DOHH2 (cell line): ENCODE results near the gene SETD6.

Experiments used
- H3F3A ChIP-seq: fragments of 200-600 bp; sonication (generic), shearing (Covaris generic); 2 replicates; pipeline ENCODE4 v1.6.0; 2016; ENCODE audit warnings: antibody characterized with exemption, mild to moderate bottlenecking; ENCODE audit not compliant: control insufficient read depth, insufficient read depth
- H3K27ac ChIP-seq: fragments of 200-600 bp; sonication (generic); 2 replicates; pipeline ENCODE4 v1.5.1; 2014; ENCODE audit warnings: low read depth, mild to moderate bottlenecking, low read length, moderate library complexity
- H3K27me3 ChIP-seq: fragments of 200-600 bp; sonication (generic); 2 replicates; pipeline ENCODE4 v1.6.1; 2014; ENCODE audit warnings: mild to moderate bottlenecking, low read length, mixed read lengths; ENCODE audit not compliant: control insufficient read depth
- H3K36me3 ChIP-seq: fragments of 200-600 bp; sonication (generic); 2 replicates; pipeline ENCODE4 v1.6.1; 2014; ENCODE audit warnings: mild to moderate bottlenecking, low read length, moderate library complexity, mixed read lengths; ENCODE audit not compliant: control insufficient read depth
- H3K4me1 ChIP-seq: fragments of 200-600 bp; sonication (generic); 2 replicates; pipeline ENCODE4 v1.6.1; 2014; ENCODE audit warnings: mild to moderate bottlenecking, low read length, mixed read lengths; ENCODE audit not compliant: control insufficient read depth
- H3K4me2 ChIP-seq: fragments of 200-600 bp; sonication (generic); 2 replicates; pipeline ENCODE4 v1.6.0; 2014; ENCODE audit warnings: mild to moderate bottlenecking, low read length, moderate library complexity
- H3K4me3 ChIP-seq: fragments of 200-600 bp; sonication (generic); 2 replicates; pipeline ENCODE4 v1.5.1; 2014; ENCODE audit warnings: mild to moderate bottlenecking, low read length, mixed read lengths
- H3K79me2 ChIP-seq: fragments of 200-600 bp; sonication (generic); 2 replicates; pipeline ENCODE4 v1.6.1; 2014; ENCODE audit warnings: mild to moderate bottlenecking, low read length, mixed read lengths; ENCODE audit not compliant: control insufficient read depth
- H3K9me2 ChIP-seq: fragments of 200-600 bp; sonication (generic); replicated peaks from 2 replicates; pipeline ENCODE4 v1.6.1; 2014; ENCODE audit warnings: mild to moderate bottlenecking, low read length, mixed read lengths; ENCODE audit not compliant: control insufficient read depth
- H3K9me3 ChIP-seq: fragments of 200-600 bp; sonication (generic); 2 replicates; pipeline ENCODE4 v1.6.1; 2014; ENCODE audit warnings: antibody characterized with exemption, low read length, mixed read lengths; ENCODE audit not compliant: control insufficient read depth, insufficient read depth
- H4K20me1 ChIP-seq: fragments of 200-600 bp; sonication (generic); 2 replicates; pipeline ENCODE4 v1.6.0; 2014; ENCODE audit warnings: low read depth, mild to moderate bottlenecking, antibody characterized with exemption, low read length, moderate library complexity; ENCODE audit not compliant: control insufficient read depth, insufficient read depth
- CTCF ChIP-seq: fragments of 200-600 bp; sonication (generic); IDR thresholded peaks from one replicate; pipeline ENCODE4 v1.5.1; 2014; ENCODE audit warnings: antibody characterized with exemption, mild to moderate bottlenecking, low read depth, low read length; ENCODE audit not compliant: poor library complexity, severe bottlenecking
- EZH2phosphoT487 ChIP-seq: fragments of 200-600 bp; sonication (generic); IDR thresholded peaks from 2 replicates; pipeline ENCODE4 v1.6.1; 2017; ENCODE audit warnings: borderline replicate concordance, mild to moderate bottlenecking, antibody characterized with exemption, low read length, moderate library complexity, mixed read lengths

The SETD6 gene

GRCh38 chr16:58497468-58497867, 17.8 kb upstream of the SETD6 start:
- peaks cover 20% of the 10 kb centered on the region for H3K4me1 ChIP-seq
- H3K79me2 ChIP-seq = no peaks in the 10 kb centered on the region
- H3K27ac ChIP-seq = no peak overlapping the region
- 0 out of 2 replicates have a peak, but pooled peaks cover 3% of the 10 kb centered on the region for H3F3A ChIP-seq
- H3K4me2 ChIP-seq = no peak overlapping the region
- no peaks in the 10 kb centered on the region for H3K9me2 ChIP-seq
- no peaks in the 10 kb centered on the region for H3K36me3 ChIP-seq
- H3K4me3 ChIP-seq = no peak overlapping the region
- H3K27me3 ChIP-seq = peaks cover 42% of the 10 kb centered on the region
- H4K20me1 ChIP-seq = peaks cover 4% of the 10 kb centered on the region; the same call in 1 of the 2 replicates
- TF ChIP-seq EZH2phosphoT487 = no peak
- no peak for TF ChIP-seq CTCF
- H3K9me3 ChIP-seq = no peaks in the 10 kb centered on the region

- Histone ChIP-seq H4K20me1 (peaks cover 4% of the 10 kb centered on the region; the same call in 1 of the 2 replicates), H3K4me1 (peaks cover 20% of the 10 kb centered on the region), H3K79me2 (no peaks in the 10 kb centered on the region), H3K36me3 (no peaks in the 10 kb centered on the region), H3K27me3 (peaks cover 39% of the 10 kb centered on the region), H3K9me2 (no peaks in the 10 kb centered on the region), H3F3A (0 out of 2 replicates have a peak, but pooled peaks cover 3% of the 10 kb centered on the region), H3K4me3 (no peak overlapping the region), H3K27ac (no peak overlapping the region), H3K9me3 (no peaks in the 10 kb centered on the region), H3K4me2 (no peak overlapping the region)
- no peak for TF ChIP-seq CTCF
- no peak for TF ChIP-seq EZH2phosphoT487
Observed at GRCh38 chr16:58497935-58498334, 17.4 kb upstream of the SETD6 start.

DNA sequence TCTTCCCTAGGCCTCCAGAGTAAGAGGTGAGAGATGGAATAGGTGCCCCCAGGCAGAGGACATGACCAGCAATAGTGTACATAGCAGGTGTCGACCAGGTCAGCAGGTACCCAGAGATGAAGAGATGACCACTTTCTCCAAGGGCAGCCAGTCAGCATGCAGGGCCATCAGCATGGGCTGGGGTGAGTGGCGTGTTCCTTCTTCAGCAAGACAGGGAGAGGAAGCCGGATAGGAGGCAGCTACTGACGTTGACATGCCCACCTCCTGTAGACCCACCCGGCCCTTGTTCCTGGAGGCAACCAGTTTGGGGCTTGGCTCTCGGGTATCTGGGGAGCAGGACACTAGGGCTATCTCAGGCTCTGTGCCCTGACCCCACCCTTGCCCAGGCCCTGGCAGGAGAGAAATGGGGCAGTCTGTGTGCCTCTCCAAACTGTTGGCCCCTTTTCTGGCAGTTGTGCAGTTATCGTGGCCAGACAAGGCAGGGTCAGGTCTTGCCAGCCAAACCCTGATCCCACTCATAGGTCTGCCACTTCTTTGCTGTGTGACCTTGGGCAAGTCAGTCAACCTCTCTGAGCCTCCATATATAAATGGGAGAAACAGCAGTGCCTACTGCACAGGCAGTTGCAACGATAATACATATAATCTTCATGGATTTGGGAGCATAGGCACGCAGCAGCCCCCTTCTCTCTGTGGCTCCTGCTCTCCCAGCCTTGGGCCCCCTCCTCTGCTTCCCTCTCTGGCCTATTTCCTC, 16.8 kb upstream of the SETD6 start:
- H3K27ac ChIP-seq = no peak overlapping the region
- no peaks in the 10 kb centered on the region for H3K9me3 ChIP-seq
- no peak overlapping the region for H3K4me3 ChIP-seq
- TF ChIP-seq CTCF = no peak
- H3F3A ChIP-seq = 0 out of 2 replicates have a peak, but pooled peaks cover 3% of the 10 kb centered on the region
- peaks cover 20% of the 10 kb centered on the region for H3K4me1 ChIP-seq
- H3K79me2 ChIP-seq = no peaks in the 10 kb centered on the region
- peaks cover 37% of the 10 kb centered on the region for H3K27me3 ChIP-seq
- H3K4me2 ChIP-seq = no peak overlapping the region
- no peaks in the 10 kb centered on the region for H3K36me3 ChIP-seq
- H3K9me2 ChIP-seq = no peaks in the 10 kb centered on the region
- peaks cover 4% of the 10 kb centered on the region; the same call in 1 of the 2 replicates for H4K20me1 ChIP-seq
